GM12874 (cell line): ENCODE data around the gene TGOLN2.

Source experiments
- CTCF ChIP-seq: IDR thresholded peaks from 2 replicates; pipeline ENCODE4 v1.5.1; 2011; ENCODE audit warnings: low read depth, mild to moderate bottlenecking, control low read depth, low read length, moderate library complexity; ENCODE audit not compliant: insufficient read depth

The TGOLN2 gene

GRCh38 chr2:85307527-85307897 lies 20.3 kb downstream of the TGOLN2 start:
- no peak for TF ChIP-seq CTCF

- TF ChIP-seq CTCF = no peak
Measured at GRCh38 chr2:85303780-85304531, 23.8 kb downstream of the TGOLN2 start.

- no peak for TF ChIP-seq CTCF
Measured at GRCh38 chr2:85302121-85302520, 25.7 kb downstream of the TGOLN2 start.

GRCh38 chr2:85291425-85292023 lies 36.3 kb downstream of the TGOLN2 start:
- TF ChIP-seq CTCF = no peak

GRCh38 chr2:85288244-85288725 lies 39.5 kb downstream of the TGOLN2 start:
- TF ChIP-seq CTCF = no peak

GRCh38 chr2:85287721-85288120 lies 40.1 kb downstream of the TGOLN2 start:
- no peak for TF ChIP-seq CTCF

GRCh38 chr2:85286918-85287317 lies 40.9 kb downstream of the TGOLN2 start:
- no peak for TF ChIP-seq CTCF
